Keratinocyte (primary cell): ENCODE data around the gene RASGRF2. TPM values are rescaled to one million over a fixed set of nuclear protein-coding genes. Genes with fewer than 3 reads are reported as not detected.

ENCODE experiments used
- DNase-seq: peaks from one replicate; pipeline ENCODE4 v3.0.0-alpha.2; 2011; ENCODE audit warnings: low read depth, missing footprints, low spot score
- FAIRE-seq: peaks from 2 replicates; lab custom pipeline; 2011; peaks lifted over from hg19 to GRCh38; lab: Jason Lieb, UNC
- H2AFZ ChIP-seq: 2 replicates; pipeline ENCODE4 v1.6.0; 2012; ENCODE audit warnings: low read length, control low read depth, inconsistent platforms; ENCODE audit not compliant: control insufficient read depth
- H3K27ac ChIP-seq: 2 replicates; pipeline ENCODE4 v1.5.1; 2011; ENCODE audit warnings: low read length; ENCODE audit not compliant: control insufficient read depth, insufficient read depth
- H3K27me3 ChIP-seq: 3 replicates; pipeline ENCODE4 v1.6.0; 2011; ENCODE audit warnings: low read length; ENCODE audit not compliant: control insufficient read depth, insufficient read depth; ENCODE audit errors: extremely low read depth
- H3K36me3 ChIP-seq, 2 experiments: 2 replicates in 1 of 2; 3 replicates in 1 of 2; pipeline ENCODE4 v1.5.1; 2011; ENCODE audit warnings: low read length in 2 of 2, mild to moderate bottlenecking in 1 of 2; ENCODE audit not compliant: control insufficient read depth in 2 of 2, insufficient read depth in 2 of 2; ENCODE audit errors: extremely low read depth in 1 of 2
- H3K4me1 ChIP-seq: 3 replicates; pipeline ENCODE4 v1.5.1; 2011; ENCODE audit warnings: low read length; ENCODE audit not compliant: control insufficient read depth, insufficient read depth; ENCODE audit errors: extremely low read depth
- H3K4me2 ChIP-seq: 3 replicates; pipeline ENCODE4 v1.6.0; 2011; ENCODE audit warnings: low read depth, low read length; ENCODE audit not compliant: control insufficient read depth, insufficient read depth; ENCODE audit errors: extremely low read depth
- H3K4me3 ChIP-seq, 3 experiments: fragments of 200-600 bp in 1 of 3; sonication (generic) in 1 of 3; 2 replicates in 2 of 3; 3 replicates in 1 of 3; pipeline ENCODE4 v1.5.1; 2011 to 2016; ENCODE audit warnings: low read length in 3 of 3, mild to moderate bottlenecking in 3 of 3, control low read depth in 2 of 3, inconsistent platforms in 1 of 3, low read depth in 1 of 3, mixed read lengths in 1 of 3, mixed run types in 1 of 3, moderate library complexity in 1 of 3; ENCODE audit not compliant: control insufficient read depth in 2 of 3, insufficient read depth in 2 of 3; ENCODE audit errors: extremely low read depth in 1 of 3
- H3K79me2 ChIP-seq: 2 replicates; pipeline ENCODE4 v1.6.0; 2012; ENCODE audit warnings: low read length; ENCODE audit not compliant: control insufficient read depth, insufficient read depth
- H3K9ac ChIP-seq: 3 replicates; pipeline ENCODE4 v1.6.0; 2011; ENCODE audit warnings: low read length; ENCODE audit not compliant: control insufficient read depth, insufficient read depth; ENCODE audit errors: extremely low read depth
- H3K9me1 ChIP-seq: 3 replicates; pipeline ENCODE4 v1.6.0; 2011; ENCODE audit warnings: low read length; ENCODE audit not compliant: control insufficient read depth, insufficient read depth; ENCODE audit errors: extremely low read depth
- H3K9me3 ChIP-seq: 2 replicates; pipeline ENCODE4 v1.5.1; 2012; ENCODE audit warnings: low read depth, low read length; ENCODE audit not compliant: control insufficient read depth
- H4K20me1 ChIP-seq: 3 replicates; pipeline ENCODE4 v1.6.0; 2011; ENCODE audit warnings: low read length; ENCODE audit not compliant: control insufficient read depth, insufficient read depth; ENCODE audit errors: extremely low read depth
- CTCF ChIP-seq, 3 experiments: IDR thresholded peaks in 1 of 3; conservative IDR thresholded peaks in 1 of 3; optimal IDR thresholded peaks in 1 of 3; 2 replicates in 2 of 3; 3 replicates in 1 of 3; pipeline versions ENCODE3 to v1.5.1; 2011; ENCODE audit warnings: low read length in 3 of 3, mild to moderate bottlenecking in 3 of 3, moderate library complexity in 2 of 3, control low read depth in 1 of 3, inconsistent platforms in 1 of 3; ENCODE audit not compliant: insufficient read depth in 2 of 3; ENCODE audit errors: extremely low read depth in 1 of 3
- EZH2 ChIP-seq: IDR thresholded peaks from one replicate; pipeline ENCODE4 v1.6.1; 2012; ENCODE audit warnings: inconsistent platforms, mild to moderate bottlenecking, low read length, moderate library complexity
- dilution Hi-C: fragments of 300-500 bp; cut with MboI; formaldehyde crosslinking; loops from one replicate; pipeline ENCODE4 v1.7.0; 2020; ENCODE audit warnings: low sequenced_read_pairs; ENCODE audit not compliant: extremely low pct_ligation_motif_present
- polyA plus RNA-seq, 5 experiments: library from polyadenylated mRNA; depleted of rRNA in 3 of 5; stranded (reverse) in 3 of 5; stranded (forward) in 1 of 5; unstranded in 1 of 5; fragments of >200 nt; gene quantifications; 1 replicate in 1 of 5; 2 replicates in 3 of 5; 3 replicates in 1 of 5; pipeline versions ENCODE4 v1.2.1 to v1.2.3, GENCODE V29; 2011 to 2012; ENCODE audit warnings: missing spikeins in 2 of 5, low read depth in 1 of 5, low replicate concordance in 1 of 5

Gene RASGRF2
- polyA plus RNA-seq, 1 donor (not counting 4 experiments of a cell fraction or from before 2014, with no cell fraction given): 0.03 TPM

GRCh38 chr5:81239613-81240012 lies 279.4 kb downstream of the RASGRF2 start:
- H3K9ac ChIP-seq: no peak overlapping the region
- H3K27me3 ChIP-seq: no peaks in the 10 kb centered on the region
- H3K4me2 ChIP-seq: no peak overlapping the region
- no peak overlapping the region for H3K27ac ChIP-seq
- no peak overlapping the region for H3K4me3 ChIP-seq
- H3K9me1 ChIP-seq: no peaks in the 10 kb centered on the region
- FAIRE-seq (no peak), DNase-seq (no peak)
- dilution Hi-C loops: no loop called here
- no peak for TF ChIP-seq EZH2
- TF ChIP-seq CTCF (optimal IDR thresholded peaks at IDR 0.05 in 1 of 3, IDR thresholded peaks at IDR 0.05 in 1 of 3, conservative IDR thresholded peaks at IDR 0.05 in 1 of 3; ENCODE audit: extremely low read depth in 1 of 3, insufficient read depth in 2 of 3, low read length in 3 of 3): no peak
- no peaks in the 10 kb centered on the region for H3K79me2 ChIP-seq
- peaks cover 5% of the 10 kb centered on the region for H3K4me1 ChIP-seq
- no peaks in the 10 kb centered on the region for H3K9me3 ChIP-seq
- no peaks in the 10 kb centered on the region for H3K36me3 ChIP-seq
- H2AFZ ChIP-seq: no peak overlapping the region
- no peaks in the 10 kb centered on the region for H4K20me1 ChIP-seq

- Histone ChIP-seq H3K4me3 (no peak overlapping the region), H3K79me2 (no peaks in the 10 kb centered on the region), H3K27me3 (no peaks in the 10 kb centered on the region), H2AFZ (no peak overlapping the region), H3K4me2 (no peak overlapping the region), H3K27ac (no peak overlapping the region), H3K4me1 (peaks cover 5% of the 10 kb centered on the region), H3K36me3 (no peaks in the 10 kb centered on the region), H4K20me1 (no peaks in the 10 kb centered on the region), H3K9ac (no peak overlapping the region), H3K9me1 (no peaks in the 10 kb centered on the region), H3K9me3 (no peaks in the 10 kb centered on the region)
- FAIRE-seq: no peak
- TF ChIP-seq CTCF (optimal IDR thresholded peaks at IDR 0.05 in 1 of 3, IDR thresholded peaks at IDR 0.05 in 1 of 3, conservative IDR thresholded peaks at IDR 0.05 in 1 of 3; ENCODE audit: extremely low read depth in 1 of 3, insufficient read depth in 2 of 3, low read length in 3 of 3) (no peak), EZH2 (no peak)
- dilution Hi-C loops: no loop called here
- no peak for DNase-seq
Measured at GRCh38 chr5:81241001-81241400, 280.8 kb downstream of the RASGRF2 start.
